GM23248 (cell line): ENCODE measurements around the gene ZNF507. TPM values are rescaled to one million over a fixed set of nuclear protein-coding genes. Genes with fewer than 3 reads are reported as not detected.

ENCODE experiments used
- DNase-seq: peaks from one replicate; pipeline ENCODE4 v3.0.0-alpha.2; 2015
- H2AFZ ChIP-seq: fragments of 200-600 bp; sonication (generic); 2 replicates; pipeline ENCODE4 v1.6.1; 2016; ENCODE audit warnings: antibody characterized with exemption
- H3F3A ChIP-seq: fragments of 200-600 bp; sonication (generic); 2 replicates; pipeline ENCODE4 v1.6.1; 2016; ENCODE audit warnings: mild to moderate bottlenecking, antibody characterized with exemption, mixed run types; ENCODE audit not compliant: insufficient read depth
- H3K27ac ChIP-seq: fragments of 200-600 bp; sonication (generic); 2 replicates; pipeline ENCODE4 v1.5.1; 2016; ENCODE audit warnings: mild to moderate bottlenecking
- H3K27me3 ChIP-seq: fragments of 200-600 bp; sonication (generic); replicated peaks from 2 replicates; pipeline ENCODE4 v1.6.1; 2016; ENCODE audit warnings: mild to moderate bottlenecking; ENCODE audit not compliant: insufficient read depth
- H3K36me3 ChIP-seq: fragments of 200-600 bp; sonication (generic); 2 replicates; pipeline ENCODE4 v1.6.1; 2016; ENCODE audit warnings: low read depth, mild to moderate bottlenecking
- H3K4me1 ChIP-seq: fragments of 200-600 bp; sonication (generic); 2 replicates; pipeline ENCODE4 v1.6.1; 2016; ENCODE audit warnings: mild to moderate bottlenecking; ENCODE audit not compliant: insufficient read depth
- H3K4me2 ChIP-seq: fragments of 200-600 bp; sonication (generic); one replicate; pipeline ENCODE4 v1.6.1; 2016; ENCODE audit warnings: mild to moderate bottlenecking; ENCODE audit not compliant: unreplicated experiment
- H3K4me3 ChIP-seq: fragments of 200-600 bp; sonication (generic); 2 replicates; pipeline ENCODE4 v1.5.1; 2016; ENCODE audit warnings: mild to moderate bottlenecking
- H3K79me2 ChIP-seq: fragments of 200-600 bp; sonication (generic); 2 replicates; pipeline ENCODE4 v1.6.1; 2016; ENCODE audit warnings: mild to moderate bottlenecking; ENCODE audit not compliant: insufficient read depth
- H3K9ac ChIP-seq: fragments of 200-600 bp; sonication (generic); 2 replicates; pipeline ENCODE4 v1.6.1; 2016; ENCODE audit warnings: mild to moderate bottlenecking
- H3K9me2 ChIP-seq: fragments of 200-600 bp; sonication (generic); 2 replicates; pipeline ENCODE4 v1.6.1; 2016; ENCODE audit warnings: mixed run types, mild to moderate bottlenecking, moderate library complexity; ENCODE audit not compliant: insufficient read depth
- H3K9me3 ChIP-seq: fragments of 200-600 bp; sonication (generic); one replicate; pipeline ENCODE4 v1.6.1; 2017; ENCODE audit warnings: low read depth
- H4K20me1 ChIP-seq: fragments of 200-600 bp; sonication (generic); 2 replicates; pipeline ENCODE4 v1.6.0; 2016; ENCODE audit not compliant: insufficient read depth
- EZH2 ChIP-seq: fragments of 200-600 bp; sonication (generic); IDR thresholded peaks from 2 replicates; pipeline ENCODE4 v1.6.1; 2018; ENCODE audit warnings: antibody characterized with exemption, mild to moderate bottlenecking; ENCODE audit not compliant: insufficient read depth, poor library complexity, severe bottlenecking
- EZH2phosphoT487 ChIP-seq: fragments of 200-600 bp; sonication (generic); IDR thresholded peaks from 2 replicates; pipeline ENCODE4 v1.6.1; 2018; ENCODE audit warnings: antibody characterized with exemption, moderate library complexity, mild to moderate bottlenecking, low read depth; ENCODE audit not compliant: insufficient read depth
- WGBS, 2 experiments: methylation state at CpG; one replicate each; pipeline ENCODE4 v1.1.6; 2015 to 2017; ENCODE audit warnings: low lambda C conversion rate in 2 of 2, low coverage in 1 of 2; ENCODE audit errors: missing lambda C conversion rate in 2 of 2; 5-methylcytosine and 5-hydroxymethylcytosine counted together
- in situ Hi-C: fragments of 300-500 bp; cut with MboI; formaldehyde crosslinking; loops from 2 replicates; pipeline ENCODE4 v1.15.0; 2020
- polyA plus RNA-seq: library from polyadenylated mRNA; unstranded; fragments of >200 nt; fragmentation: Nextera tagmentation; extraction: Ambion mirVana; gene quantifications from 2 replicates; pipeline ENCODE4 v1.2.1, GENCODE V29; 2016
- total RNA-seq: library from RNA; depleted of rRNA; stranded (reverse); fragments of >200 nt; shearing (Covaris generic); gene quantifications from 2 replicates; pipeline ENCODE4 v1.2.3, GENCODE V29; 2014

ZNF507 gene
- total and polyA plus RNA-seq, 2 experiments from 2014 or later = 4.9 to 5.2 TPM

DNA sequence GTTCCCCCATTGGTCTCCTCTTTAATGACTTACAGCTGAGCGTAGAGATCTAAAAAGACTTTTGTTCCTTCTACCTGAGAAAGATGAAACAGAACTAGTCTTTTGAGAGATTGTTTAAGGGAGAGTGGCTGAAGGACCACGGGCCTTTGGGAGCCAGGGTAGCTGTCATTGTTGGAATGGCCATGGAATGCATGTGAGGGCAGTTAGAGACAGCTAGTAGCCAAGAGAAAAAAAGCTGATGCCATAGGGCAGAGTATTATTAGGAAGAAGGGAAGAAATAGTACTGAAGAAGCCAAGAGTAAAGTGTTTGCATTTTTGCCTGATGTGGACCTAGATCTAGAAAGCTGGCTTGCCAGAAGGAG, 5.6 kb downstream of the ZNF507 start:
- Histone ChIP-seq H3F3A (peaks cover 29% of the 10 kb centered on the region), H3K27me3 (no peaks in the 10 kb centered on the region), H3K4me1 (peaks cover 41% of the 10 kb centered on the region), H4K20me1 (peaks cover 8% of the 10 kb centered on the region; the same call in 1 of the 2 replicates), H3K27ac (no peak overlapping the region), H3K9ac (no peak overlapping the region), H3K79me2 (peaks cover 72% of the 10 kb centered on the region), H2AFZ (no peak overlapping the region), H3K9me2 (no peaks in the 10 kb centered on the region), H3K4me2 (peak overlapping the region; percentile 37), H3K36me3 (peaks cover 35% of the 10 kb centered on the region), H3K4me3 (no peak overlapping the region), H3K9me3 (no peaks in the 10 kb centered on the region)
- in situ Hi-C loops = no loop called here
- TF ChIP-seq EZH2 (no peak), EZH2phosphoT487 (no peak)
- no peak for DNase-seq
- 95 to 98% methylated on average over 2 of the region's 2 CpGs for WGBS, 2 experiments

GRCh38 chr19:32352241-32352630, 6.8 kb downstream of the ZNF507 start:
- H3F3A ChIP-seq = peaks cover 29% of the 10 kb centered on the region
- H3K9me3 ChIP-seq = no peaks in the 10 kb centered on the region
- in situ Hi-C loops = no loop called here
- no peaks in the 10 kb centered on the region for H3K9me2 ChIP-seq
- 90 to 93% methylated on average over 1 of the region's 1 CpG for WGBS, 2 experiments
- peak overlapping the region; percentile 52; the same call in 1 of the 2 replicates for H3K27ac ChIP-seq
- TF ChIP-seq EZH2 (no peak), EZH2phosphoT487 (no peak)
- H3K27me3 ChIP-seq = no peaks in the 10 kb centered on the region
- peak overlapping the region; percentile 71 for H3K4me2 ChIP-seq
- peaks cover 31% of the 10 kb centered on the region for H3K4me1 ChIP-seq
- no peak overlapping the region for H3K9ac ChIP-seq
- no peak overlapping the region for H2AFZ ChIP-seq
- peaks cover 39% of the 10 kb centered on the region for H3K36me3 ChIP-seq
- peak overlapping the region; percentile 43; the same call in 1 of the 2 replicates for H3K4me3 ChIP-seq
- peaks cover 8% of the 10 kb centered on the region; the same call in 1 of the 2 replicates for H4K20me1 ChIP-seq
- peaks cover 61% of the 10 kb centered on the region for H3K79me2 ChIP-seq
- peak; percentile 19 for DNase-seq

GRCh38 chr19:32354345-32354744, 8.9 kb downstream of the ZNF507 start:
- Histone ChIP-seq H2AFZ (no peak overlapping the region), H3K9ac (no peak overlapping the region), H3F3A (peaks cover 27% of the 10 kb centered on the region), H3K9me3 (no peaks in the 10 kb centered on the region), H3K4me2 (no peak overlapping the region), H3K27me3 (no peaks in the 10 kb centered on the region), H3K79me2 (peaks cover 48% of the 10 kb centered on the region), H3K4me1 (peaks cover 28% of the 10 kb centered on the region), H4K20me1 (peaks cover 7% of the 10 kb centered on the region; the same call in 1 of the 2 replicates), H3K27ac (no peak overlapping the region), H3K36me3 (peaks cover 40% of the 10 kb centered on the region), H3K9me2 (no peaks in the 10 kb centered on the region), H3K4me3 (no peak overlapping the region)
- TF ChIP-seq EZH2 = no peak
- no peak for TF ChIP-seq EZH2phosphoT487
- in situ Hi-C loops = no loop called here
- DNase-seq = no peak
- 97% methylated on average over 9 of the region's 9 CpGs for WGBS, 2 experiments

GRCh38 chr19:32355309-32355708, 9.9 kb downstream of the ZNF507 start:
- 87% methylated on average over 3 of the region's 3 CpGs for WGBS, 2 experiments
- Histone ChIP-seq H3K9me2 (no peaks in the 10 kb centered on the region), H3K9ac (no peak overlapping the region), H3K4me2 (no peak overlapping the region), H3K27ac (no peak overlapping the region), H3K4me3 (no peak overlapping the region), H3K9me3 (no peaks in the 10 kb centered on the region), H3K36me3 (peaks cover 40% of the 10 kb centered on the region), H2AFZ (no peak overlapping the region), H3K79me2 (peaks cover 43% of the 10 kb centered on the region), H3F3A (peaks cover 17% of the 10 kb centered on the region), H3K27me3 (no peaks in the 10 kb centered on the region), H4K20me1 (peaks cover 5% of the 10 kb centered on the region; the same call in 1 of the 2 replicates), H3K4me1 (peaks cover 21% of the 10 kb centered on the region)
- TF ChIP-seq EZH2phosphoT487 (no peak), EZH2 (no peak)
- no peak for DNase-seq
- in situ Hi-C loops = no loop called here

GRCh38 chr19:32357720-32358119, 12.3 kb downstream of the ZNF507 start:
- H3K27me3 ChIP-seq = no peaks in the 10 kb centered on the region
- peak; percentile 18 for DNase-seq
- TF ChIP-seq EZH2phosphoT487 = no peak
- TF ChIP-seq EZH2 = no peak
- no peak overlapping the region for H3K9ac ChIP-seq
- no peak overlapping the region for H3K4me3 ChIP-seq
- H2AFZ ChIP-seq = no peak overlapping the region
- no peaks in the 10 kb centered on the region; the same call in none of the 2 replicates for H4K20me1 ChIP-seq
- H3F3A ChIP-seq = no peaks in the 10 kb centered on the region
- no peaks in the 10 kb centered on the region for H3K9me3 ChIP-seq
- H3K4me2 ChIP-seq = no peak overlapping the region
- H3K36me3 ChIP-seq = peaks cover 41% of the 10 kb centered on the region
- in situ Hi-C loops = no loop called here
- no peaks in the 10 kb centered on the region for H3K9me2 ChIP-seq
- no peaks in the 10 kb centered on the region for H3K4me1 ChIP-seq
- H3K79me2 ChIP-seq = peaks cover 44% of the 10 kb centered on the region
- WGBS, 2 experiments = 19% methylated on average over 2 of the region's 2 CpGs
- no peak overlapping the region for H3K27ac ChIP-seq
